HCT116 (cell line): ENCODE data around the gene TYW1. TPM values are rescaled to one million over a fixed set of nuclear protein-coding genes. Genes with fewer than 3 reads are reported as not detected.
"Not testable (repeated sequence)": the region's sequence is repeated elsewhere in the genome, so short reads cannot be mapped to it uniquely, and the experiment has no call there.

ENCODE experiments used
- ATAC-seq: fragments of 200-7000 bp; cut with Tn5 transposase; 2 replicates; pipeline ENCODE4 v1.9.1; 2020; ENCODE audit warnings: mild to moderate bottlenecking, moderate library complexity
- BruUV-seq: library from RNA; stranded (reverse); fragments of 400-500 nt; replicated peaks from 2 replicates; lab custom pipeline; 2021; lab: Mats Ljungman, UMichigan
- CTCF ChIA-PET: fragments of 300-600 bp; sonication (Branson Sonifier 250); formaldehyde crosslinking; loops from one replicate; lab custom pipeline; 2021; ENCODE audit warnings: antibody characterized with exemption; lab: Charles Lee
- POLR2A ChIA-PET: fragments of 300-600, 350-600 bp; sonication (Branson Sonifier 250); formaldehyde crosslinking; loops from one replicate; lab custom pipeline; 2021; ENCODE audit warnings: antibody characterized with exemption; lab: Charles Lee
- RAD21 ChIA-PET, 2 experiments: fragments of 300-600 bp; sonication (Branson Sonifier 250); formaldehyde crosslinking; loops; one replicate each; lab custom pipeline; 2023; ENCODE audit warnings: low total read pairs in 2 of 2; ENCODE audit not compliant: uncharacterized antibody in 2 of 2, unreplicated experiment in 2 of 2, low non-redundant PET in 1 of 2; lab: Charles Lee
- DNase-seq: peaks from one replicate; pipeline ENCODE4 v3.0.0-alpha.2; 2010; ENCODE audit warnings: low read depth, low spot score
- H2AFZ ChIP-seq: fragments of 200-600 bp; shearing (Covaris generic), sonication (generic); 2 replicates; pipeline ENCODE4 v1.6.1; 2017; ENCODE audit warnings: low read depth, mixed run types, mixed read lengths, antibody characterized with exemption, low read length; ENCODE audit not compliant: poor library complexity, severe bottlenecking
- H3K27ac ChIP-seq: 2 replicates; pipeline ENCODE4 v1.5.1; 2012; ENCODE audit warnings: low read depth, low read length
- H3K27me3 ChIP-seq: fragments of 200-600 bp; sonication (generic); 2 replicates; pipeline ENCODE4 v1.6.1; 2016; ENCODE audit warnings: mixed run types, low read length, mixed read lengths; ENCODE audit not compliant: insufficient read depth
- H3K36me3 ChIP-seq, 2 experiments: fragments of 200-500 bp in 1 of 2; fragments of 200-600 bp in 1 of 2; sonication (Bioruptor generic) in 1 of 2; sonication (generic) in 1 of 2; 2 replicates each; pipeline versions ENCODE4 v1.5.1 to v1.6.1; 2014 to 2016; ENCODE audit warnings: low read length in 2 of 2, inconsistent platforms in 1 of 2, mixed read lengths in 1 of 2, mixed run types in 1 of 2; ENCODE audit not compliant: insufficient read depth in 2 of 2, control insufficient read depth in 1 of 2
- H3K4me1 ChIP-seq, 2 experiments: fragments of 200-600 bp in 1 of 2; sonication (generic) in 1 of 2; 2 replicates each; pipeline versions ENCODE4 v1.5.1 to v1.6.1; 2012 to 2017; ENCODE audit warnings: low read length in 2 of 2, inconsistent platforms in 1 of 2, mild to moderate bottlenecking in 1 of 2, mixed read lengths in 1 of 2, mixed run types in 1 of 2, moderate library complexity in 1 of 2; ENCODE audit not compliant: insufficient read depth in 2 of 2, control insufficient read depth in 1 of 2
- H3K4me2 ChIP-seq: fragments of 200-600 bp; sonication (generic); 2 replicates; pipeline ENCODE4 v1.6.1; 2017; ENCODE audit warnings: mixed run types, low read length, mixed read lengths
- H3K4me3 ChIP-seq, 2 experiments: fragments of 200-600 bp in 1 of 2; sonication (generic) in 1 of 2; replicated peaks in 1 of 2; 2 replicates each; pipeline ENCODE4 v1.5.1; 2011 to 2016; ENCODE audit warnings: low read length in 2 of 2, control low read depth in 1 of 2, low read depth in 1 of 2, mild to moderate bottlenecking in 1 of 2, mixed read lengths in 1 of 2, mixed run types in 1 of 2
- H3K79me2 ChIP-seq: fragments of 200-600 bp; sonication (generic); 2 replicates; pipeline ENCODE4 v1.6.1; 2017; ENCODE audit warnings: mild to moderate bottlenecking, mixed run types, low read length, moderate library complexity, mixed read lengths; ENCODE audit not compliant: insufficient read depth
- H3K9ac ChIP-seq: fragments of 200-600 bp; sonication (generic); 2 replicates; pipeline ENCODE4 v1.6.1; 2016; ENCODE audit warnings: low read length, mixed read lengths
- H3K9me2 ChIP-seq: fragments of 200-600 bp; sonication (generic), shearing (Covaris generic); 2 replicates; pipeline ENCODE4 v1.6.1; 2017; ENCODE audit warnings: mixed run types, mild to moderate bottlenecking, moderate library complexity; ENCODE audit not compliant: insufficient read depth
- H3K9me3 ChIP-seq, 2 experiments: fragments of 200-500 bp in 1 of 2; fragments of 200-600 bp in 1 of 2; sonication (Bioruptor generic) in 1 of 2; sonication (generic) in 1 of 2; 2 replicates each; pipeline ENCODE4 v1.6.1; 2014 to 2017; ENCODE audit warnings: low read length in 2 of 2, mixed read lengths in 2 of 2, inconsistent platforms in 1 of 2, low read depth in 1 of 2, mild to moderate bottlenecking in 1 of 2, mixed run types in 1 of 2, moderate library complexity in 1 of 2; ENCODE audit not compliant: control insufficient read depth in 1 of 2, insufficient read depth in 1 of 2
- H4K20me1 ChIP-seq: fragments of 200-600 bp; sonication (generic), shearing (Covaris generic); 2 replicates; pipeline ENCODE4 v1.6.1; 2017; ENCODE audit warnings: mixed run types, mild to moderate bottlenecking, moderate library complexity; ENCODE audit not compliant: insufficient read depth
- intact Hi-C: fragments of 100-400 bp; cut with micrococcal nuclease; formaldehyde crosslinking; loops from 2 replicates; pipeline ENCODE4 v1.10.0; 2022
- total RNA-seq: library from RNA; stranded (reverse); gene quantifications from one replicate; pipeline ENCODE4 v1.2.1, GENCODE V29; 2021; ENCODE audit not compliant: unreplicated experiment

Gene TYW1
- total RNA-seq, 1 experiment from 2014 or later, result 16.6 TPM

DNA sequence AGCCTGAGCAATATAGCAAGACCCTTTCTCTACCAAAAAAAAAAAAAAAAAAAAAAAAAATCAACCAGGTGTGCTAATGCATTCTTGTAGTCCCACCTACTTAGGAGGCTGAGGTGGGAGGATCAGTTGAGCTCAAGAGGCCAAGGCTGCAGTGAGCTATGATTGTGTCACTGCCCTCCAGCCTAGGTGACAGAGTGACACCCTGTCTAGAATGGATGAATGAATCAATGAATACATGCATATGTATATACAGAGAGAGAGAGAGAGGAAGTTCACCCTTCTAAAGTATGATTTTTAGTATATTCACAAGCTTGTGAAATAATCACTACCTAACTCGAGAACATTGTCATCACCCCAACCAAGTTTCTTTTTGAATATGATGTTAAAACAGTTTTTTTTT is 138.3 kb downstream of the TYW1 start:
- H3K9ac ChIP-seq, intact Hi-C loops, DNase-seq, H3K79me2 ChIP-seq, H3K27ac ChIP-seq, H3K36me3 ChIP-seq, H3K27me3 ChIP-seq, POLR2A ChIA-PET, H3K4me2 ChIP-seq, H2AFZ ChIP-seq, H4K20me1 ChIP-seq, H3K4me3 ChIP-seq, H3K9me3 ChIP-seq, ATAC-seq, CTCF ChIA-PET, BruUV-seq, H3K9me2 ChIP-seq, RAD21 ChIA-PET: not testable (repeated sequence)
- H3K4me1 ChIP-seq, result peaks cover 0 to 12% of the 10 kb centered on the region in 2 experiments; a peak in 3 of 4 replicates

- H3K9me3 ChIP-seq, H4K20me1 ChIP-seq, intact Hi-C loops, H3K4me3 ChIP-seq, CTCF ChIA-PET, H3K9ac ChIP-seq, H3K27me3 ChIP-seq, H3K9me2 ChIP-seq, H3K36me3 ChIP-seq, H2AFZ ChIP-seq, POLR2A ChIA-PET, H3K27ac ChIP-seq, H3K79me2 ChIP-seq, DNase-seq, BruUV-seq, RAD21 ChIA-PET: not testable (repeated sequence)
- Histone ChIP-seq H3K4me1 (peaks cover 0 to 11% of the 10 kb centered on the region in 2 experiments; a peak in 2 of 4 replicates), H3K4me2 (peak overlapping the region; percentile 25)
- peak; percentile 53; the same call in 1 of the 2 replicates for ATAC-seq
These were observed 139.2 kb downstream of the TYW1 start for GRCh38 chr7:67135617-67136486.

DNA sequence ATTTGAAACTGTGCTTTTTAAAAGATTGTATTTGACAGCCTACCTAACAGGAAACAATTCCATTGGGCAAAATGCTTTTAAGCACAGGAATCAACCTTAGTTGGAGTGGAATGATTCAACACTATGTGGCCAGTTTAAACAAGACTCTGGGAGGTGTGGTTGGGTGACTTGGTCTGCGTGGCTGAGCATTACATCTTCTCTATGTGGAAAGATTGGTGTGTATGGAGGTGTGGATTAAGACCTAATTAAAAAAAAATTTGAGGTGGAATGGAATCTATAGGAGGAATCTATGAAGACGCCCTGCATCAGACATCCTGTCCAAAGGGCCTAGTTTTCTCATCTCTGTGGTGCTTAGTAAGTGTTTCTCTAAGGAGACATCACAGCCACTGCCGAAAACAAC is 140.9 kb downstream of the TYW1 start:
- BruUV-seq, CTCF ChIA-PET, POLR2A ChIA-PET, H2AFZ ChIP-seq, H3K27me3 ChIP-seq, H3K9ac ChIP-seq, H3K36me3 ChIP-seq, H3K27ac ChIP-seq, ATAC-seq, intact Hi-C loops, RAD21 ChIA-PET, H3K9me3 ChIP-seq, H4K20me1 ChIP-seq, H3K4me2 ChIP-seq, H3K79me2 ChIP-seq, H3K9me2 ChIP-seq, DNase-seq, H3K4me3 ChIP-seq: not testable (repeated sequence)
- peaks cover 0 to 11% of the 10 kb centered on the region in 2 experiments; a peak in 2 of 4 replicates for H3K4me1 ChIP-seq

DNA sequence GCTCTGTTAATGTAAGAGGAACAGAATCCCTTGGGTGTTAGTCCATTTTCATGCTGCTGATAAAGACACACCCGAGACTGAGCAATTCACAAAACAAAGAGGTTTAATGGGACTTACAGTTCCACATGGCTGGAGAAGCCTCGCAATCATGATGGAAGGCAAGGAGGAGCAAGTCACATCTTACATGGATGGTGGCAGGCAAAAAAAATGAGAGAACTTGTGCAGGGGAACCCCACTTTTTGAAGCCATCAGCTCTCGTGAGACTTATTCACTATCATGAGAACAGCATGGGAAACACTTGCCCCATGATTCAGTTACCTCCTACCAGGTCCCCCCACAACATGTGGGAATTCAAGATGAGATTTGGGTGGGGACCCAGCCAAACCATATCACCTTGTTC is 143.2 kb downstream of the TYW1 start:
- H3K4me2 ChIP-seq, H3K4me3 ChIP-seq, ATAC-seq, BruUV-seq, H3K36me3 ChIP-seq, H3K9ac ChIP-seq, H3K9me3 ChIP-seq, H4K20me1 ChIP-seq, CTCF ChIA-PET, H3K27ac ChIP-seq, H3K79me2 ChIP-seq, RAD21 ChIA-PET, H3K9me2 ChIP-seq, intact Hi-C loops, H3K27me3 ChIP-seq, POLR2A ChIA-PET, H2AFZ ChIP-seq, DNase-seq: not testable (repeated sequence)
- H3K4me1 ChIP-seq, result peaks cover 0 to 11% of the 10 kb centered on the region in 2 experiments; a peak in 2 of 4 replicates
